ENCODE results near the gene DAPK2.

Gene DAPK2

DNA sequence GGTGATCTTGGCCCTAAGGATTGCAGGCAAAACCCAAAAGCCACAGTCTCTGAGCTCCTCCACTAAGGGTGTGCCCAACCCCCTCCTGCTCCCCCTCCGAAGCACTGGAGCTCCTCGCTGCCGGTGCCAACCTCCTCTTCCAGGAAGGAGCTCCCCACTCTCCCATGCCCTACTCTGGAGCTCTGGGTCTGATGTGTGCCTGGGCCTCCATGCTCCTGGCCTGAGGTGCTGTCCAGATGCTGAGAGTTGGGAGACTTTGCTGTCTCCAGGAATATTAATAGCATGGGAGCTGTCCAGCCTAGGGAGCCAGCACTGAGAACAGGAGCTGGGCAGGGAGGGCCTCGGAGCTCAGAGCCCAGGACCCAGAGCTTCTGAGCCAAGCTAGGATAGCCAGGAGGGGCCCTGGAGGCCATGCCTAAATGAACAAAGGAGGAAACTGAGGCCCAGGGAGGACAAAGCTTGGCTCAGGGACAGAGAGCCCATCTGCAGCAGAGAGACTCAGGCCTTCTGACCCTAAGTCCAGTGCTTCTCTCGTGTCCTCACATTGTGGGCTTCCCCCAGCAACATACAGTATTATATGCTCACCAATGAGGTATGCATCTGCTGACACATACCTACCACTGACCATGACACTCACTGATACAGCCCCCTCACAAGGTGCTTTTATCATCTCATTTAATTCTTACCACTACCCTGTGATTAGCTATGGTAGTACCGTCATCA lies 175.6 kb downstream of the DAPK2 start:
- no peaks in the 10 kb centered on the region for H3K79me2 ChIP-seq (ENCODE audit: insufficient read depth, low read depth)
- H3K27ac ChIP-seq, result no peak overlapping the region
- no peaks in the 10 kb centered on the region for H4K20me1 ChIP-seq (ENCODE audit: insufficient read depth)
- no peaks in the 10 kb centered on the region for H3K27me3 ChIP-seq (ENCODE audit: insufficient read depth, low read depth)
- TF ChIP-seq, protein P1, sequence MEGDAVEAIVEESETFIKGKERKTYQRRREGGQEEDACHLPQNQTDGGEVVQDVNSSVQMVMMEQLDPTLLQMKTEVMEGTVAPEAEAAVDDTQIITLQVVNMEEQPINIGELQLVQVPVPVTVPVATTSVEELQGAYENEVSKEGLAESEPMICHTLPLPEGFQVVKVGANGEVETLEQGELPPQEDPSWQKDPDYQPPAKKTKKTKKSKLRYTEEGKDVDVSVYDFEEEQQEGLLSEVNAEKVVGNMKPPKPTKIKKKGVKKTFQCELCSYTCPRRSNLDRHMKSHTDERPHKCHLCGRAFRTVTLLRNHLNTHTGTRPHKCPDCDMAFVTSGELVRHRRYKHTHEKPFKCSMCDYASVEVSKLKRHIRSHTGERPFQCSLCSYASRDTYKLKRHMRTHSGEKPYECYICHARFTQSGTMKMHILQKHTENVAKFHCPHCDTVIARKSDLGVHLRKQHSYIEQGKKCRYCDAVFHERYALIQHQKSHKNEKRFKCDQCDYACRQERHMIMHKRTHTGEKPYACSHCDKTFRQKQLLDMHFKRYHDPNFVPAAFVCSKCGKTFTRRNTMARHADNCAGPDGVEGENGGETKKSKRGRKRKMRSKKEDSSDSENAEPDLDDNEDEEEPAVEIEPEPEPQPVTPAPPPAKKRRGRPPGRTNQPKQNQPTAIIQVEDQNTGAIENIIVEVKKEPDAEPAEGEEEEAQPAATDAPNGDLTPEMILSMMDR (conservative IDR thresholded peaks at IDR 0.05; ENCODE audit: low read depth, low read length), result no peak
- no peak overlapping the region for H3K4me3 ChIP-seq (IDR thresholded peaks at IDR 0.05; ENCODE audit: insufficient read depth, low read depth, low read length)
- H3K36me3 ChIP-seq (ENCODE audit: insufficient read depth), result no peaks in the 10 kb centered on the region
- no peak overlapping the region for H2AFZ ChIP-seq (ENCODE audit: low read depth)
- no peak overlapping the region for H3K4me2 ChIP-seq
- no peak overlapping the region for H3K9ac ChIP-seq
- H3K4me1 ChIP-seq (ENCODE audit: low read depth, poor library complexity, severe bottlenecking), result no peaks in the 10 kb centered on the region

DNA sequence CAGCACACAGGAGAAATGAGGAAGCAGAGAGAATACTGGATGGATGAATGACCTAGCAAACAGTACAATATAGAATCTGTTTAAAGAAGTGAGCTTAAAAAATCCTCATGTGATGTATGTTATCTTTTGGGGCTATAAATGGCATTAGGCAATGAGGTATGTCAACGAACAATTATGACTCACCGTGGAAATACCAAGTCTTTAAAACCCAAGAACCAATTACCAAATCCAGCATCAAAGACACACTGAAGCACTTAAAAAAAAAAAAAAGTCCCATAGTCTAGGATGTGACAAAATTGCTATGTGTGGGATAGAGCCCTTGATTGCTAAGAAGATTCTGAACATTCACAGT lies 176.3 kb downstream of the DAPK2 start:
- Histone ChIP-seq H3K36me3 (ENCODE audit: insufficient read depth) (no peaks in the 10 kb centered on the region), H3K27ac (no peak overlapping the region), H3K4me2 (no peak overlapping the region), H3K79me2 (ENCODE audit: insufficient read depth, low read depth) (no peaks in the 10 kb centered on the region), H3K4me1 (ENCODE audit: low read depth, poor library complexity, severe bottlenecking) (no peaks in the 10 kb centered on the region), H3K27me3 (ENCODE audit: insufficient read depth, low read depth) (no peaks in the 10 kb centered on the region), H3K9ac (no peak overlapping the region), H4K20me1 (ENCODE audit: insufficient read depth) (no peaks in the 10 kb centered on the region), H2AFZ (ENCODE audit: low read depth) (no peak overlapping the region), H3K4me3 (IDR thresholded peaks at IDR 0.05; ENCODE audit: insufficient read depth, low read depth, low read length) (no peak overlapping the region)
- TF ChIP-seq, protein P1 (conservative IDR thresholded peaks at IDR 0.05; ENCODE audit: low read depth, low read length), result no peak

DNA sequence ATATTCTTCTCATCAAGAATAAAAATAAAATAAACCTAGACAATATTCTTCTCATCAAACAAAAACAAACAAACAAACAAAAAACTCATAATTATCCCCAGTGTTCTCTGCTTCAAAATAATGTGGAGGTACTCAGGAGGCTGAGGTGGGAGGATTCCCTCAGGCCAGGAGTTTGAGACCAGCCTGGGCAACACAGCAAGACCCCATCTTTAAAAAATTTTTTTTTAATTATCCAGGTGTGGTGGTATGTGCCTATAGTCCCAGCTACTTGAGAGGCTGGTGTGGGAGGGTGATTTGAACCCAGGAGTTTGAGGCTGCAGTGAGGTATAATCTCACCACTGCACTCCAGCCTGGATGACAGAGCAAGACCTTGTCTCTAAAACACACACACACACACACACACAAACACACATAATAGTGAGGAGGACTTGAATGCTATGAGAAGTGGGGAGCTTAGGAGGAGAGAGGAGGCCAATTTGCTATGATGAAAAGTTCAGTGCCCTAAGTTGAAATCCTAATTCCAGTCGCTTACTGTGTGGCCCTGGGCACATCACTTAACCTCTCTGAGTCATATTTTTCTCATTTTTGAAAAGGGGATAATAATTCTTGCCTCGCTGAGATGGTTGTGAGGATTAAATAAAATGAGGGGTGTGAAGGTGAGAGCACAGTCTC lies 176.8 kb downstream of the DAPK2 start:
- Histone ChIP-seq H3K4me1 (ENCODE audit: low read depth, poor library complexity, severe bottlenecking) (no peaks in the 10 kb centered on the region), H3K79me2 (ENCODE audit: insufficient read depth, low read depth) (no peaks in the 10 kb centered on the region), H3K36me3 (ENCODE audit: insufficient read depth) (no peaks in the 10 kb centered on the region), H3K4me3 (IDR thresholded peaks at IDR 0.05; ENCODE audit: insufficient read depth, low read depth, low read length) (no peak overlapping the region), H3K27me3 (ENCODE audit: insufficient read depth, low read depth) (no peaks in the 10 kb centered on the region), H3K4me2 (no peak overlapping the region), H3K27ac (no peak overlapping the region), H4K20me1 (ENCODE audit: insufficient read depth) (no peaks in the 10 kb centered on the region), H3K9ac (no peak overlapping the region), H2AFZ (ENCODE audit: low read depth) (no peak overlapping the region)
- TF ChIP-seq, protein P1 (conservative IDR thresholded peaks at IDR 0.05; ENCODE audit: low read depth, low read length), result no peak

DNA sequence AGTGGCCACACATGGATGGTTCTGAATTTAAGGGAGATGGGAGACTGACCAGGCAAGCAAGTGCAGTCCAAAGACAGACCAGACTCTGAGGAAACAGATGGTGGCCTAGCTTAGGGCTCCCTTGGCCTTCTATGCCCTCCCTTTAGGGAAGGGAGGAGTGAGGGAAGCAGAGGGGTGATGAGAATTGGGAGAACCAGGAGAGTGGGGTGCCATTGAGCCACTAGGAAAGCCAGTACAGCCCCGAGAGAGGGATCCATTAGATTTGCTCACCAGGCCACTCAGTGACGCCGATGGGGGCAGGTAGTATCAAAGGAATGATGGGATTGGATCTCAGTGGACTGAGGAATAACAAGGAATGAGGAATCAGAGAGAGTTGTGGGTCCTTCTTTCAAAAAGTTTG lies 182.1 kb downstream of the DAPK2 start:
- no peaks in the 10 kb centered on the region for H3K36me3 ChIP-seq (ENCODE audit: insufficient read depth)
- no peaks in the 10 kb centered on the region for H3K79me2 ChIP-seq (ENCODE audit: insufficient read depth, low read depth)
- TF ChIP-seq, protein P1 (conservative IDR thresholded peaks at IDR 0.05; ENCODE audit: low read depth, low read length), result no peak
- no peaks in the 10 kb centered on the region for H4K20me1 ChIP-seq (ENCODE audit: insufficient read depth)
- H3K27ac ChIP-seq, result no peak overlapping the region
- H3K27me3 ChIP-seq (ENCODE audit: insufficient read depth, low read depth), result no peaks in the 10 kb centered on the region
- no peaks in the 10 kb centered on the region for H3K4me1 ChIP-seq (ENCODE audit: low read depth, poor library complexity, severe bottlenecking)
- no peak overlapping the region for H3K9ac ChIP-seq
- H3K4me3 ChIP-seq (IDR thresholded peaks at IDR 0.05; ENCODE audit: insufficient read depth, low read depth, low read length), result no peak overlapping the region
- no peak overlapping the region for H2AFZ ChIP-seq (ENCODE audit: low read depth)
- no peak overlapping the region for H3K4me2 ChIP-seq

Data from KMS-11 (cell line).